Measurements from ENCODE around the gene TLL1.

Gene TLL1

GRCh38 chr4:165872461-165873297, at the start of gene TLL1:
Gene TLL1 (plus strand): TSS chr4:165873237. CDS start chr4:165873905, 668 bp downstream.
- no peak for DNase-seq (ENCODE audit: low read depth)

GRCh38 chr4:165826166-165826565, 46.9 kb upstream of the TLL1 start:
- DNase-seq (ENCODE audit: low read depth), result no peak

- DNase-seq (ENCODE audit: low read depth), result no peak
These were observed 46.0 kb upstream of the TLL1 start for GRCh38 chr4:165827018-165827417.

- DNase-seq (ENCODE audit: low read depth), result no peak
These were observed 44.1 kb upstream of the TLL1 start for GRCh38 chr4:165828928-165829327.

- no peak for DNase-seq (ENCODE audit: low read depth)
These were observed 38.9 kb upstream of the TLL1 start for GRCh38 chr4:165834116-165834515.

DNA sequence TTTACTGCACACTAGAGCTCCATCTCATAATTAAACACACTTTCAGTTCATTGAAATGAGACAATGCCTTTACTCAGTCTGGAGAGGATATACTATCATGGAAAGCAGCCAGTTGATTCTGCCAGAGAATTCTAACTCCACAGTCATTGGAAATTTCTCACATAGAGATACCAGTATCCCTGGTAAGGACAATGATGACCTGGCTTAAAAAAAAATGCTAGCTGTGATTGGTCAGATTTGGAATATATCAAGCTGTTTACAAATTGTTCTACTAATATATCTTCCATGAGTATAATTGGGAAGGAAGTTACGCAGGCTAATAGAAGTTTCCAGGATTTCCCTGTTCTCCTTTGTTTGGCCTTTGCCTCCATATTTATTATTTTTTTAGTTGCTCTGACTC, 34.5 kb upstream of the TLL1 start:
- no peak for DNase-seq (ENCODE audit: low read depth)

DNA sequence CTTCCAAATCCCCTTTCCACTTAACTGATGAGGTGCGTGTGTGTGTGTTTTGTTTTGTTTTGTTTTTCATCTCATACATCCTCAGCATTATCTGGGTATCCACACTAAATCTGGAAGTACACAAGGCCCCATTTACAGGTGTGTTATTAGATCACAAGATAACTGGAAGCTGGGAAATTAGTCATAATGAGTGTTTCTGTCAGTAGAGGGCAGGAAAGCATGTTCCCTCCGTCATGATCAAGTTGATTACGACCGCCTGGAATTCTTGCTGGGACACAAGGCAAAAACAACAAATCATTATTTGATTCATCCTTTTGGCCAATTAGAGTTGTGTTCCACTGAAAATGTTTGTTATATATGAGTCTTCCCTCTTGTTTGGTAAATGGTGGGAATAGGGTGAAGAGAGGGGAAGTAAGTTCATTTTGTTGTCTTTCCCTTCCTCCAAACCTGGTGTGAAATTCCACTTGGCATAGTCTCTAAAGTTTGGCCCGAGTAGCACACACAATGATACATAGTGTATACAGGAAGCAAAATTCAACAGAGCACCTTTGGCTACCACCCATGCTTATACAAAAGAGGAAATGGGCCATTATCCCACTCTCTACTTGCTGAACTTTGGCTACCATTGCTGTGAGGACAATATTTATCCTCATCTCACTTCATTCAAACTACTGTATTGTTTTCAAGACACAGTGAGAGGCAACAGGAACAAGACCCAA, 33.3 kb upstream of the TLL1 start:
- no peak for DNase-seq (ENCODE audit: low read depth)

DNA sequence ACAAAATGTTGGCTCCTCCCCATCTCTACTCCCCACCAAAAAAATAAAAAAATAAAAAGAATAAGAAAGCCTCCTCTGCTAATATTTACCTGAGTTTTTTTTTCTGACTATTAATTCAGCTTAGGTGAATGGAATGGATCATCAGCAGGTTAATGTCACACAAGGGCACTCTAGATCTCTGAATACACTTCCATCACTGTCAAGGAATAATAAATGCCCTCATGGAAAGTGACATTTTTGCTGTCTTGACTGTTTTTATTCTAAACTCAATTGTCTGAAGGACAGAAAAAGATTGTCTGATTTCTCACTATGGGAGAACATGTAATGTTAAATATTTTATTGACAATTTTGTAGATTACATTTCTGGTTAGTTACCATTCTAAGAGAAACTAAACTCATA, 30.4 kb upstream of the TLL1 start:
- DNase-seq (ENCODE audit: low read depth), result no peak

- no peak for DNase-seq (ENCODE audit: low read depth)
These were observed 28.9 kb upstream of the TLL1 start for GRCh38 chr4:165844161-165844560.

DNA sequence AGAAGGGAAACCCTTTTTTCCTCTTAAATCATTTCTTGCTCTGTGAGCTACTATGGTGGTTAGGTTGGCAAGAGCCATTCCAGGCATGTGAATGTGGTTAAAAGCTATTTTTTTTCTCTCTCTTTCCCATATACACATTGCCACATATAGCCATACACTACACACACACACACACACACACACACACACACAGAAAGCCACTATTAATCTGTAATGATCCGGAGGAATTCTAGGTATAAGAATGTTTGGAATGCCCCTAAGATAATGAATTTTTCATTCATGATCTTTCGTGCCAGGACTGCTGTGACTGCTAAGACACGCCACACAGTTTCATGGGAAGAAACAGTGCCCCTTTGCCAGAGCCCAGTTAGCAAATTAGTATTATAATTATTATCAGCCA, 21.8 kb upstream of the TLL1 start:
- no peak for DNase-seq (ENCODE audit: low read depth)

DNA sequence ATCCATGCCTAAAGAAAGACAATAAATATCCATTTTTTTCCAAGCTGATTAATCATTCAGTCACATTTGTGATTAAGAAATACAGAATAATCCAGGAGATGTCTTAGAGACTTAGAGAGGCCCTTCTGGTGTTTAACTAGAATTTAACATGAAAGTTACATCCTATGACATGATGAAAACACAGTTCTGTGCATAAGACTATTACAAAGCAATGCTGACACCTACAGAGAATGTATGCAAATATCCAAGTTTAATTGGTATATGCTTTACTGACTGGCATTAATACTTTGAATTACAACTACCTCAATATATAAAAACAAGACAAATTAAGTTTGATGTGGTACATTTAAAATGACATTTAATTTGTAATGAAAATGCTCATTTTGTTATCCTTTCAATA, 17.8 kb upstream of the TLL1 start:
- no peak for DNase-seq (ENCODE audit: low read depth)

DNA sequence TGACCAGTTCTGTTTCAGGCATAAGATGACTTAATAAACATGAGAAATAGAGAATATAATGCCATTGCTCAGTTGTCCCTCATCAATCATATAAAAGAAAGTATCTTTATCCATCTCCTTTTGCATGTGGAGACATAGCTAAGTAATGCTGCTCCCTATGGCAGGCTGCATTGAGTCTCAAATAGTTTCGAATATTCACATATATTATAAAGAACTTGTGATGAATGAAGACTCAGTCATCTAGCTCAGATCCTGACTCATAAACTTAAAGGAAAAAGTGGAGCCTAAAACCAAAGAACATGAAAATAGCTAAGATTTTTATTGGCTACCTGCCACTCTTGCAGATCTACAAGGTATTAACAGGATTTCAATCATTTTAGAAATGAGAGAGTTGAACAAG, 11.7 kb upstream of the TLL1 start:
- no peak for DNase-seq (ENCODE audit: low read depth)

DNA sequence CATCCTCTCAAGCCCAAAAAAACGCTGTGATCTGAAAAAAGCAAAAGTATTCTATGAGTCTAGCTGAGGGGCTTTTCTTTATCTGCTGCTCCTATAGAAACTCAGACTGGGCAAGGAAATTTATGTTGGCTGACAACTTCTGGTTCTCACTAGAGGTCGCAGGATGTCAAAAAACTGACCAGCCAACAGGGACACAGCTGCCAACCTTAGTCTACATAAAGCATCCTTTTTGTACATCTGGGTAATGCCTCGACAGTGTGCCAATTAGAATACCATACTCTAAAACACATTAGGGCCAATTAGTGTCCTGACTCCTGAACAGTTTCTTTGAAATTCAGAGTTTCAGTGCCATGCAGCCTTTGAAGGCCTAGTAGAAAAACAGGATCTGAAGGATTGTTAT, 8.8 kb upstream of the TLL1 start:
- no peak for DNase-seq (ENCODE audit: low read depth)

DNA sequence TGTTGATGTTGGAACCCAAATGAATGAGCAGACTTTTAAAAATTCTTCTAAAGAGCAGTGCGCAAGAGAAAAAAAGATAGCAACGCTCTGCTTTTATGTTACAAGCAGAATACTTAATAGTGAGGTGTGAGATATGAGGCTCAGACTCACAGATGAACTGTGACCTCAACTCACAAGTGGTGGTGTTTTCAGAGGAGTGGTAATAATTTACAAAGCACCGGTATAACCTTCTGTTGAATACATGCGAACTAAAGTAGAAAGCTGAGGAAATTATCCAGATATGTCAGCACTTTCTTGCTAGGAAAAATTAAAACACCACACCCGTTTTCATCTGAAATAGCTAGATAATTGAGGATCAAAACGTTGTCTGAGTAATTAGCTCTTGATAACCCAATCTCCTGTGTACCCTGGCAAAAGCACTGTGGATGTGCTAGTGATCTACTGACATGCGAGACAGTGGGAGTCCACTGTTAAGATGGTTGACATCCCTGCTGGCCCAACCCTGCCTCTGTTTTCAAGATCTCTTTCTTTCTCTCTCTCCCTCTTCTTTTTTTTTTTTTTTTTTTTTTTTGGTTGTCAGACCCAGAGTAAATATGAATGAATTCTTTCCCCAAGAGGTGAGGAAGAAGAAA, 6.9 kb upstream of the TLL1 start:
- DNase-seq (ENCODE audit: low read depth), result no peak

GRCh38 chr4:165867961-165868360, 5.1 kb upstream of the TLL1 start:
- no peak for DNase-seq (ENCODE audit: low read depth)

GRCh38 chr4:165873298-165874071, 448 bp downstream of the TLL1 start:
- DNase-seq (ENCODE audit: low read depth), result no peak

GRCh38 chr4:165874072-165874790, 1.2 kb downstream of the TLL1 start:
- no peak for DNase-seq (ENCODE audit: low read depth)

DNA sequence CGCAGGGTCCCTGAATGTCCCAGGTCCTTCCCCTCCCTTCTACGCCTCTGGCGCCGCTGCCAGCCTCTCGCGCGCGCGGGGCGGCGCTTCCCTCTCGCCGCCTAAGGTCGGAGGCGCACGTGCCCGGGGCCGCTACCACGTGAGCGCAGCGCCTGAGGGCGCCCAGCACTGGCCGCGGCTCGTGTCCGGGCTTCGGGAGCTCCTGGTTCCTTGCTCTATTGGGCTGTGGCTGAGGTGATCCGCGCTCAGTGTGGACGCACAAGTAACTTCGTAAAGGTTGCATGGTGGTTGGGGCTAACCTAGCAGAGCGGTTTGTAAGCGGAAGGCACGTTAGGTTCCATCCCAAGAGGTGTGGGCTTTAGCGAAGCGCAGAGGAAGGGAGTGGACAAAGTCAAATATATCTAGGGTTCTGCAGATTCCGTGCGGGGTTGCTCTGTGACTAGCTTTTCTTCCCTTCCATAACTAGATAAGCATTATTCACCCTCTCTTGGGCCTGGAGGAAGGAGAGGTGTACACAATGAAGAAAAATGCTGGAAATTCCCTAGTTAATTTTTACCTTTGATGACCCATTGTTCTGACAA, 1.8 kb downstream of the TLL1 start:
- DNase-seq (ENCODE audit: low read depth), result no peak

DNA sequence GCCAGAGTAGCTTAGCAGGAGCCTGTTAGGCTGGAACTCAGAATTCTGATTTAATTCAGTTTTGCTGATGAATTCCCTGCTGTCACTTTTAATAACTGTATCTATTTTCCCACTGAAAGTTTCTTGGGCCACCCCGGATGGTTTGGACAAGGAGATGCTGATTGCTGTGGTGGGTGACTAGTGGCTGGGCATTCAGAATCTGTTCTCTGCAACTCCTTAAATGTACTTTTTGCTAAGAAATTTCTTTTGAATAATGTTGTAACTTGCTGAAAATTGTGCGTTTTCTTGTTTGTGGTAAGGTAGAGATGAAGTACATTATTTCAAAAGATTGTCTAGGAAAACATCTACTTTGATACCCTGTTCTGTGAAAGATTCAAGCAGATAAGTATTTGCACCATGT, 2.4 kb downstream of the TLL1 start:
- DNase-seq (ENCODE audit: low read depth), result no peak

- no peak for DNase-seq (ENCODE audit: low read depth)
These were observed 4.2 kb downstream of the TLL1 start for GRCh38 chr4:165877286-165877685.

- DNase-seq (ENCODE audit: low read depth), result no peak
These were observed 6.6 kb downstream of the TLL1 start for GRCh38 chr4:165879641-165880040.
